HEK293T (cell line): ENCODE measurements around the gene SLC10A7.

Source experiments
- BHLHE40 ChIP-seq: fragments of 450-650 bp; IDR thresholded peaks from 2 replicates; pipeline ENCODE4 v1.6.1; 2016; ENCODE audit warnings: mild to moderate bottlenecking, moderate library complexity, borderline replicate concordance
- CTBP1 ChIP-seq: fragments of 450-650 bp; IDR thresholded peaks from 2 replicates; pipeline ENCODE4 v1.6.1; 2016; ENCODE audit warnings: borderline replicate concordance
- ELF4 ChIP-seq: fragments of 450-650 bp; IDR thresholded peaks from 2 replicates; pipeline ENCODE4 v1.6.1; 2017; ENCODE audit warnings: antibody characterized with exemption
- FOXA1 ChIP-seq: fragments of 450-650 bp; IDR thresholded peaks from 2 replicates; pipeline ENCODE4 v1.6.1; 2016; ENCODE audit warnings: mild to moderate bottlenecking
- FOXK2 ChIP-seq: fragments of 450-650 bp; IDR thresholded peaks from 2 replicates; pipeline ENCODE4 v1.6.1; 2016; ENCODE audit warnings: mild to moderate bottlenecking
- FOXM1 ChIP-seq: fragments of 450-650 bp; IDR thresholded peaks from 2 replicates; pipeline ENCODE4 v1.6.1; 2017; ENCODE audit warnings: mild to moderate bottlenecking, borderline replicate concordance
- LEF1 ChIP-seq: fragments of 450-650 bp; IDR thresholded peaks from 2 replicates; pipeline ENCODE4 v1.6.1; 2017; ENCODE audit warnings: mild to moderate bottlenecking, borderline replicate concordance
- NFRKB ChIP-seq: fragments of 450-650 bp; IDR thresholded peaks from 2 replicates; pipeline ENCODE4 v1.6.1; 2016; ENCODE audit warnings: mild to moderate bottlenecking, moderate library complexity
- SP1 ChIP-seq: fragments of 450-650 bp; IDR thresholded peaks from 2 replicates; pipeline ENCODE4 v1.6.1; 2017
- SUZ12 ChIP-seq: fragments of 450-650 bp; IDR thresholded peaks from 2 replicates; pipeline ENCODE4 v1.6.1; 2016; ENCODE audit warnings: mild to moderate bottlenecking
- TARDBP ChIP-seq: fragments of 450-650 bp; IDR thresholded peaks from 2 replicates; pipeline ENCODE4 v1.6.1; 2016
- ZNF384 ChIP-seq: fragments of 450-650 bp; IDR thresholded peaks from 2 replicates; pipeline ENCODE4 v1.6.1; 2016
- TF ChIP-seq, protein P1 (sequence below): fragments of 450-650 bp; IDR thresholded peaks from 2 replicates; pipeline ENCODE4 v1.6.1; 2016

DNA sequence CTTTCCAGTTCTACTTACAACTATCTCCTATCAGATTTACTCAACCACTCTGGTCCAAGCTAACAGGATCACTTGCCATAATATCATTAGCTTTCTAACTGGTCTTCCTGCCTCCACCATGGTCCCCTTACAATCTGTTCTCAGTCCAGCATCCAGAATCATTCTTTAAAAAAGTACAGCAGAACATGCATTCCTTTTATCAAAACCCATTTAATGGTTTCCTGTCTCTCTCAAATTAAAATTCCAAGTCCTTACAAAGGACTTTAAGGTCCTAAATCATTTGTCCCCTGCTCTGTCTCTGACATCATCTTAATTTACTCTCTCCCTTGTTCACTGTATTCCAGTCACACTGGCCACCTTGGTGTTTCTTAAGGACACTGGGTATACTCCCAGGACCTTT, 202.8 kb downstream of the SLC10A7 start:
- no peak for TF ChIP-seq ZNF384
- TF ChIP-seq BHLHE40, result no peak
- no peak for TF ChIP-seq FOXA1
- TF ChIP-seq, protein P1, sequence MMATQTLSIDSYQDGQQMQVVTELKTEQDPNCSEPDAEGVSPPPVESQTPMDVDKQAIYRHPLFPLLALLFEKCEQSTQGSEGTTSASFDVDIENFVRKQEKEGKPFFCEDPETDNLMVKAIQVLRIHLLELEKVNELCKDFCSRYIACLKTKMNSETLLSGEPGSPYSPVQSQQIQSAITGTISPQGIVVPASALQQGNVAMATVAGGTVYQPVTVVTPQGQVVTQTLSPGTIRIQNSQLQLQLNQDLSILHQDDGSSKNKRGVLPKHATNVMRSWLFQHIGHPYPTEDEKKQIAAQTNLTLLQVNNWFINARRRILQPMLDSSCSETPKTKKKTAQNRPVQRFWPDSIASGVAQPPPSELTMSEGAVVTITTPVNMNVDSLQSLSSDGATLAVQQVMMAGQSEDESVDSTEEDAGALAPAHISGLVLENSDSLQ, result no peak
- TF ChIP-seq SUZ12, result no peak
- no peak for TF ChIP-seq CTBP1
- no peak for TF ChIP-seq LEF1
- TF ChIP-seq FOXK2, result no peak
- no peak for TF ChIP-seq TARDBP
- no peak for TF ChIP-seq NFRKB
- no peak for TF ChIP-seq FOXM1
- TF ChIP-seq SP1, result no peak
- no peak for TF ChIP-seq ELF4
